WI38 (cell line): Measurements from ENCODE around the gene BCL2.

Experiments
- H3K4me3 ChIP-seq: 2 replicates; pipeline ENCODE4 v1.5.1; 2011; ENCODE audit warnings: low read depth, mild to moderate bottlenecking, control low read depth, low read length
- TF ChIP-seq, protein P1 (sequence below): IDR thresholded peaks from 2 replicates; pipeline ENCODE4 v1.5.1; 2012; ENCODE audit warnings: low read depth, mild to moderate bottlenecking, control low read depth, low read length

The BCL2 gene

GRCh38 chr18:63290821-63291200 lies 28.8 kb downstream of the BCL2 start:
- H3K4me3 ChIP-seq, result no peak overlapping the region
- TF ChIP-seq, protein P1, sequence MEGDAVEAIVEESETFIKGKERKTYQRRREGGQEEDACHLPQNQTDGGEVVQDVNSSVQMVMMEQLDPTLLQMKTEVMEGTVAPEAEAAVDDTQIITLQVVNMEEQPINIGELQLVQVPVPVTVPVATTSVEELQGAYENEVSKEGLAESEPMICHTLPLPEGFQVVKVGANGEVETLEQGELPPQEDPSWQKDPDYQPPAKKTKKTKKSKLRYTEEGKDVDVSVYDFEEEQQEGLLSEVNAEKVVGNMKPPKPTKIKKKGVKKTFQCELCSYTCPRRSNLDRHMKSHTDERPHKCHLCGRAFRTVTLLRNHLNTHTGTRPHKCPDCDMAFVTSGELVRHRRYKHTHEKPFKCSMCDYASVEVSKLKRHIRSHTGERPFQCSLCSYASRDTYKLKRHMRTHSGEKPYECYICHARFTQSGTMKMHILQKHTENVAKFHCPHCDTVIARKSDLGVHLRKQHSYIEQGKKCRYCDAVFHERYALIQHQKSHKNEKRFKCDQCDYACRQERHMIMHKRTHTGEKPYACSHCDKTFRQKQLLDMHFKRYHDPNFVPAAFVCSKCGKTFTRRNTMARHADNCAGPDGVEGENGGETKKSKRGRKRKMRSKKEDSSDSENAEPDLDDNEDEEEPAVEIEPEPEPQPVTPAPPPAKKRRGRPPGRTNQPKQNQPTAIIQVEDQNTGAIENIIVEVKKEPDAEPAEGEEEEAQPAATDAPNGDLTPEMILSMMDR, result no peak

- TF ChIP-seq, protein P1, result no peak
- H3K4me3 ChIP-seq, result no peak overlapping the region
These were observed 29.3 kb downstream of the BCL2 start for GRCh38 chr18:63290166-63290820.

DNA sequence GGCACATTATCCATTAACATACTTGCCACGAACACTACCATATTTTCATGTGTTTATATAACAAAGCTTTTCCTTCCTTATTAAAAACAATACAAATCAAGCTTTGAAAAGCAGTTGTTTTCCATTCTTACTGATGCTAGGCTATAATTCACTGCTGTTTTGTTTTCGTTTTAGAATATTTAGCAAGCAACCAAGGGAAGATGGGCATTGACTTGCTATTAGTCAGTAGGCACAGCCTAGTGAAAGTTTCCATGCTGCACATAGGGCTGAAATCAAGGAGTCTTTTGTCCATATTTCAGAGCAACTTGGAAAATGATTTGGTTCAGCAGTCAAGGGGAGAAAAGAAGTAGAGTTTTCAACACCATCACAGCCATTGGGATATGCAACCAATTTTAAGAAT lies 31.3 kb downstream of the BCL2 start:
- TF ChIP-seq, protein P1, result no peak

DNA sequence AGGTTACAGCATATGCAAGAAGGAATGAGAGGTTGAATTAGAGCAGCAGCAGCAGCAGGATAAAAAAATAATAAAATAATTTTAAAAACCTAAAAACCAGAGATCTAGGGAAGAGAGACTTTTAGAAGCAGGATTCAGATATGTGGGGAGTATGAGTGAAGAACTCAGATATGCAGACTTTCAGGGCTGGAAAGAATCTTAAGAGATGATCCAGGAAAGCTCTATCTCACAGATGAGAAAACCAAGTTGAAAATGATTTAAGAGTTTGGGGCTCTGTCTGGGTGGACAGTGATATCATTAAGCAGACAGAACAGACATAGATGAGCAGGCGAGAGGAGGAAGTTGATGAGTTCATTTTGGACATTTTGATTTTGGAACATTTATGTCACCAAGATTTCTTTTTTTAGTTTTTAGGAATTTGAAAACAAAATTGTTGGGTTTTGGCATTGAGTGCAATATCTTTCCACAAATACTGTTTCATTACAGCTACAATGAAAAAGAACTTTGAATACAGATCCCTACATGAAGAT lies 31.8 kb downstream of the BCL2 start:
- H3K4me3 ChIP-seq, result no peak overlapping the region
- TF ChIP-seq, protein P1, result no peak

More for the DNA sequence above, 31.3 kb downstream of the BCL2 start:
- no peak overlapping the region for H3K4me3 ChIP-seq

- no peak overlapping the region for H3K4me3 ChIP-seq
- TF ChIP-seq, protein P1, result no peak
These were observed 32.6 kb downstream of the BCL2 start for GRCh38 chr18:63286926-63287325.

DNA sequence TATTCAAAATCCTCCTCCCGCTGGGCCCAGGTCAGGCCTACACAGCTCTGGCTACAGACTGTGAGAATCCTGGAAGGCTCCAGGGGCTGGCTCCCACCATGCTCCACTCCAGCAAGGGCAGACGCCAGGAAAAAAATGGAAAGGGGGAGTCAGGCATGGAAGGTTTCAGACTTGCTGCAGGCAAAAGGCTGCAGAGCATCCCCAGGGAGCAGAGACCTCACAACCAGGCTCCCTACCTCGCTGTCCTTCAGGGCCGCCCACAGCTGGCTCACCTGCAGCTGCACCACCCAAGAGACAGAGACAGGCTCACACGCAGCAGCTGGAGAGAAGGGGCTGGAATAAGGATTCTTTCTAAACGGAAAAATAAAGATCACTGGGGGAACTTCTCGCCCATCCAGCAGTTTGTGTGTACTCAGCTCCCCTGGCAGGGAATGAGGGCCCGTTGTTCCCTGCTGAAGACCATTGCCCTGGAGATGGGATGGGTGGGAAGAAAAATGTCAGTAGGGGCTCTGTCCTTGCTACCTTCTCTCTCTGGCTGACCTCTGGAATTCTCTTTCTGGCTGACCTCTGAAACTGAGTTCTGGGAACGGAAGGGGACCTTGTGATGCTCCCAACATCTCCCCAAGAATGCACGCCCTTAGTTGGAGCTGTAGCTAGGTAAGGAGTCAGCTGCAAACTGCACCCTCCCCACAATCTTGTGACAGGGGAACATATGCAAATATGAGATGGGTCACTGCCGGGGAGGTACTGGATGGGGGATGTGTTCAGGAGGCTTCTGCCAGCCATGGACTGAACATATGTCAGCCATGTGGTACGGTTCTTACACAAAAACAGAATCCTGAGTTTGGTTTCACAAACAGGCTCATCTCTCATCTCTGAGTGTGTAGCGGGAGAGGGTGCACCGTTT lies 34.5 kb downstream of the BCL2 start:
- TF ChIP-seq, protein P1, result no peak

More for the DNA sequence above, 34.5 kb downstream of the BCL2 start:
- no peak overlapping the region for H3K4me3 ChIP-seq
